Keratinocyte (primary cell): ENCODE data around the gene MUC5B. TPM values are rescaled to one million over a fixed set of nuclear protein-coding genes. Genes with fewer than 3 reads are reported as not detected.

ENCODE experiments used
- DNase-seq: peaks from one replicate; pipeline ENCODE4 v3.0.0-alpha.2; 2011; ENCODE audit warnings: low read depth, missing footprints, low spot score
- FAIRE-seq: peaks from 2 replicates; lab custom pipeline; 2011; peaks lifted over from hg19 to GRCh38; lab: Jason Lieb, UNC
- H2AFZ ChIP-seq: 2 replicates; pipeline ENCODE4 v1.6.0; 2012; ENCODE audit warnings: low read length, control low read depth, inconsistent platforms; ENCODE audit not compliant: control insufficient read depth
- H3K27ac ChIP-seq: 2 replicates; pipeline ENCODE4 v1.5.1; 2011; ENCODE audit warnings: low read length; ENCODE audit not compliant: control insufficient read depth, insufficient read depth
- H3K27me3 ChIP-seq: 3 replicates; pipeline ENCODE4 v1.6.0; 2011; ENCODE audit warnings: low read length; ENCODE audit not compliant: control insufficient read depth, insufficient read depth; ENCODE audit errors: extremely low read depth
- H3K36me3 ChIP-seq, 2 experiments: 2 replicates in 1 of 2; 3 replicates in 1 of 2; pipeline ENCODE4 v1.5.1; 2011; ENCODE audit warnings: low read length in 2 of 2, mild to moderate bottlenecking in 1 of 2; ENCODE audit not compliant: control insufficient read depth in 2 of 2, insufficient read depth in 2 of 2; ENCODE audit errors: extremely low read depth in 1 of 2
- H3K4me1 ChIP-seq: 3 replicates; pipeline ENCODE4 v1.5.1; 2011; ENCODE audit warnings: low read length; ENCODE audit not compliant: control insufficient read depth, insufficient read depth; ENCODE audit errors: extremely low read depth
- H3K4me2 ChIP-seq: 3 replicates; pipeline ENCODE4 v1.6.0; 2011; ENCODE audit warnings: low read depth, low read length; ENCODE audit not compliant: control insufficient read depth, insufficient read depth; ENCODE audit errors: extremely low read depth
- H3K4me3 ChIP-seq, 3 experiments: fragments of 200-600 bp in 1 of 3; sonication (generic) in 1 of 3; 2 replicates in 2 of 3; 3 replicates in 1 of 3; pipeline ENCODE4 v1.5.1; 2011 to 2016; ENCODE audit warnings: low read length in 3 of 3, mild to moderate bottlenecking in 3 of 3, control low read depth in 2 of 3, inconsistent platforms in 1 of 3, low read depth in 1 of 3, mixed read lengths in 1 of 3, mixed run types in 1 of 3, moderate library complexity in 1 of 3; ENCODE audit not compliant: control insufficient read depth in 2 of 3, insufficient read depth in 2 of 3; ENCODE audit errors: extremely low read depth in 1 of 3
- H3K79me2 ChIP-seq: 2 replicates; pipeline ENCODE4 v1.6.0; 2012; ENCODE audit warnings: low read length; ENCODE audit not compliant: control insufficient read depth, insufficient read depth
- H3K9ac ChIP-seq: 3 replicates; pipeline ENCODE4 v1.6.0; 2011; ENCODE audit warnings: low read length; ENCODE audit not compliant: control insufficient read depth, insufficient read depth; ENCODE audit errors: extremely low read depth
- H3K9me1 ChIP-seq: 3 replicates; pipeline ENCODE4 v1.6.0; 2011; ENCODE audit warnings: low read length; ENCODE audit not compliant: control insufficient read depth, insufficient read depth; ENCODE audit errors: extremely low read depth
- H3K9me3 ChIP-seq: 2 replicates; pipeline ENCODE4 v1.5.1; 2012; ENCODE audit warnings: low read depth, low read length; ENCODE audit not compliant: control insufficient read depth
- H4K20me1 ChIP-seq: 3 replicates; pipeline ENCODE4 v1.6.0; 2011; ENCODE audit warnings: low read length; ENCODE audit not compliant: control insufficient read depth, insufficient read depth; ENCODE audit errors: extremely low read depth
- CTCF ChIP-seq, 3 experiments: IDR thresholded peaks in 1 of 3; conservative IDR thresholded peaks in 1 of 3; optimal IDR thresholded peaks in 1 of 3; 2 replicates in 2 of 3; 3 replicates in 1 of 3; pipeline versions ENCODE3 to v1.5.1; 2011; ENCODE audit warnings: low read length in 3 of 3, mild to moderate bottlenecking in 3 of 3, moderate library complexity in 2 of 3, control low read depth in 1 of 3, inconsistent platforms in 1 of 3; ENCODE audit not compliant: insufficient read depth in 2 of 3; ENCODE audit errors: extremely low read depth in 1 of 3
- EZH2 ChIP-seq: IDR thresholded peaks from one replicate; pipeline ENCODE4 v1.6.1; 2012; ENCODE audit warnings: inconsistent platforms, mild to moderate bottlenecking, low read length, moderate library complexity
- dilution Hi-C: fragments of 300-500 bp; cut with MboI; formaldehyde crosslinking; loops from one replicate; pipeline ENCODE4 v1.7.0; 2020; ENCODE audit warnings: low sequenced_read_pairs; ENCODE audit not compliant: extremely low pct_ligation_motif_present
- polyA plus RNA-seq, 5 experiments: library from polyadenylated mRNA; depleted of rRNA in 3 of 5; stranded (reverse) in 3 of 5; stranded (forward) in 1 of 5; unstranded in 1 of 5; fragments of >200 nt; gene quantifications; 1 replicate in 1 of 5; 2 replicates in 3 of 5; 3 replicates in 1 of 5; pipeline versions ENCODE4 v1.2.1 to v1.2.3, GENCODE V29; 2011 to 2012; ENCODE audit warnings: missing spikeins in 2 of 5, low read depth in 1 of 5, low replicate concordance in 1 of 5

Gene MUC5B
- polyA plus RNA-seq, 1 donor (not counting 4 experiments of a cell fraction or from before 2014, with no cell fraction given) = not detected

GRCh38 chr11:1193326-1194230 lies 29.3 kb upstream of the MUC5B start:
- H2AFZ ChIP-seq = no peak overlapping the region
- H3K4me2 ChIP-seq = no peak overlapping the region
- no peaks in the 10 kb centered on the region for H3K79me2 ChIP-seq
- FAIRE-seq (no peak), DNase-seq (no peak)
- H3K4me3 ChIP-seq = no peak overlapping the region
- H3K9ac ChIP-seq = no peak overlapping the region
- H3K36me3 ChIP-seq = no peaks in the 10 kb centered on the region
- no peak for TF ChIP-seq EZH2
- no peak for TF ChIP-seq CTCF (optimal IDR thresholded peaks at IDR 0.05 in 1 of 3, IDR thresholded peaks at IDR 0.05 in 1 of 3, conservative IDR thresholded peaks at IDR 0.05 in 1 of 3; ENCODE audit: extremely low read depth in 1 of 3, insufficient read depth in 2 of 3, low read length in 3 of 3)
- H3K27ac ChIP-seq = no peak overlapping the region
- H3K9me1 ChIP-seq = no peaks in the 10 kb centered on the region
- no peaks in the 10 kb centered on the region for H4K20me1 ChIP-seq
- dilution Hi-C loops = no loop called here
- H3K4me1 ChIP-seq = no peaks in the 10 kb centered on the region
- H3K27me3 ChIP-seq = peaks cover 2% of the 10 kb centered on the region
- H3K9me3 ChIP-seq = no peaks in the 10 kb centered on the region

- Histone ChIP-seq H3K9ac (no peak overlapping the region), H3K4me2 (no peak overlapping the region), H3K79me2 (no peaks in the 10 kb centered on the region), H2AFZ (no peak overlapping the region), H3K9me3 (no peaks in the 10 kb centered on the region), H3K27me3 (peaks cover 11% of the 10 kb centered on the region), H4K20me1 (no peaks in the 10 kb centered on the region), H3K9me1 (no peaks in the 10 kb centered on the region), H3K36me3 (no peaks in the 10 kb centered on the region), H3K4me1 (no peaks in the 10 kb centered on the region), H3K4me3 (no peak overlapping the region), H3K27ac (no peak overlapping the region)
- FAIRE-seq (no peak), DNase-seq (no peak)
- dilution Hi-C loops = no loop called here
- TF ChIP-seq CTCF (optimal IDR thresholded peaks at IDR 0.05 in 1 of 3, IDR thresholded peaks at IDR 0.05 in 1 of 3, conservative IDR thresholded peaks at IDR 0.05 in 1 of 3; ENCODE audit: extremely low read depth in 1 of 3, insufficient read depth in 2 of 3, low read length in 3 of 3) (no peak), EZH2 (no peak)
These were observed 28.5 kb upstream of the MUC5B start for GRCh38 chr11:1194231-1194976.
